GM23338 (cell line): ENCODE data around the gene C8G. TPM values are rescaled to one million over a fixed set of nuclear protein-coding genes. Genes with fewer than 3 reads are reported as not detected.

ENCODE experiments used
- ATAC-seq: fragments of 200-7000 bp; cut with Tn5 transposase; 3 replicates; pipeline ENCODE4 v1.9.1; 2020
- DNase-seq: peaks from one replicate; pipeline ENCODE4 v3.0.0-alpha.2; 2015; ENCODE audit warnings: low spot score
- H2AFZ ChIP-seq: fragments of 200-600 bp; sonication (generic); 2 replicates; pipeline ENCODE4 v1.8.0; 2016; ENCODE audit warnings: antibody characterized with exemption, mild to moderate bottlenecking, moderate library complexity
- H3F3A ChIP-seq: fragments of 200-600 bp; sonication (generic); replicated peaks from 2 replicates; pipeline ENCODE4 v1.8.0; 2017; ENCODE audit warnings: antibody characterized with exemption, mixed run types, low read depth
- H3K27ac ChIP-seq: fragments of 200-600 bp; sonication (generic); 2 replicates; pipeline ENCODE4 v1.6.1; 2016; ENCODE audit warnings: low read depth
- H3K27me3 ChIP-seq: fragments of 200-600 bp; sonication (generic); 2 replicates; pipeline ENCODE4 v1.8.0; 2016; ENCODE audit warnings: mild to moderate bottlenecking, mixed run types, moderate library complexity; ENCODE audit not compliant: insufficient read depth
- H3K36me3 ChIP-seq: fragments of 200-600 bp; sonication (generic); 2 replicates; pipeline ENCODE4 v1.8.0; 2016; ENCODE audit warnings: mild to moderate bottlenecking; ENCODE audit not compliant: insufficient read depth
- H3K4me1 ChIP-seq: fragments of 200-600 bp; sonication (generic); 2 replicates; pipeline ENCODE4 v1.8.0; 2016; ENCODE audit warnings: mild to moderate bottlenecking, moderate library complexity; ENCODE audit not compliant: insufficient read depth
- H3K4me2 ChIP-seq: fragments of 200-600 bp; sonication (generic); 2 replicates; pipeline ENCODE4 v1.7.1; 2017; ENCODE audit warnings: mixed run types
- H3K4me3 ChIP-seq: fragments of 200-600 bp; sonication (generic); 2 replicates; pipeline ENCODE4 v1.6.1; 2016; ENCODE audit warnings: mixed run types
- H3K79me2 ChIP-seq: fragments of 200-600 bp; sonication (generic); replicated peaks from 2 replicates; pipeline ENCODE4 v1.8.0; 2017; ENCODE audit warnings: mild to moderate bottlenecking; ENCODE audit not compliant: insufficient read depth
- H3K9me2 ChIP-seq: fragments of 200-600 bp; sonication (generic); 2 replicates; pipeline ENCODE4 v1.8.0; 2017; ENCODE audit not compliant: insufficient read depth
- H4K20me1 ChIP-seq: fragments of 200-600 bp; sonication (generic); replicated peaks from 2 replicates; pipeline ENCODE4 v1.8.0; 2017; ENCODE audit warnings: mild to moderate bottlenecking; ENCODE audit not compliant: insufficient read depth
- H3K27ac Mint-ChIP-seq: 2 replicates; pipeline ENCODE4 v1.8.0; 2020; ENCODE audit warnings: inconsistent platforms, mild to moderate bottlenecking, moderate library complexity, mixed read lengths
- H3K27me3 Mint-ChIP-seq: 3 replicates; pipeline ENCODE4 v1.8.0; 2022; ENCODE audit warnings: low read depth, mild to moderate bottlenecking, moderate library complexity, mixed read lengths, inconsistent platforms; ENCODE audit not compliant: insufficient read depth, poor library complexity
- H3K36me3 Mint-ChIP-seq: 3 replicates; pipeline ENCODE4 v1.8.0; 2021; ENCODE audit warnings: low read depth, mild to moderate bottlenecking, inconsistent platforms, moderate library complexity, mixed read lengths
- H3K4me1 Mint-ChIP-seq: 3 replicates; pipeline ENCODE4 v1.8.0; 2020; ENCODE audit warnings: mild to moderate bottlenecking, inconsistent platforms, mixed read lengths
- H3K4me3 Mint-ChIP-seq: 3 replicates; pipeline ENCODE4 v1.8.0; 2021; ENCODE audit warnings: moderate library complexity, mild to moderate bottlenecking, inconsistent platforms, mixed read lengths
- H3K9me3 Mint-ChIP-seq: 3 replicates; pipeline ENCODE4 v1.8.0; 2020; ENCODE audit warnings: moderate library complexity, mild to moderate bottlenecking, inconsistent platforms, mixed read lengths
- CREB1 ChIP-seq: fragments of 250-450 bp; sonication (Bioruptor Pico); IDR thresholded peaks from 2 replicates; pipeline ENCODE4 v1.5.0; 2020; ENCODE audit warnings: low read depth, mild to moderate bottlenecking, moderate library complexity
- ETS1 ChIP-seq: IDR thresholded peaks from 2 replicates; pipeline ENCODE4 v1.6.1; 2016; ENCODE audit warnings: antibody characterized with exemption
- EZH2 ChIP-seq: fragments of 200-600 bp; sonication (generic); IDR thresholded peaks from one replicate; pipeline ENCODE4 v1.8.0; 2017; ENCODE audit warnings: antibody characterized with exemption, mild to moderate bottlenecking, low read depth; ENCODE audit not compliant: unreplicated experiment
- JUNB ChIP-seq: IDR thresholded peaks from one replicate; pipeline ENCODE4 v1.6.1; 2016; ENCODE audit warnings: antibody characterized with exemption; ENCODE audit not compliant: unreplicated experiment
- NANOG ChIP-seq: IDR thresholded peaks from 2 replicates; pipeline ENCODE4 v1.6.1; 2016; ENCODE audit warnings: antibody characterized with exemption, borderline replicate concordance
- ZNF114 ChIP-seq: fragments of 250-450 bp; sonication (Bioruptor Pico); IDR thresholded peaks from 2 replicates; pipeline ENCODE4 v1.5.0; 2020; ENCODE audit warnings: mild to moderate bottlenecking, moderate library complexity
- ZNF462 ChIP-seq: fragments of 250-450 bp; sonication (Bioruptor Pico); IDR thresholded peaks from 2 replicates; pipeline ENCODE4 v1.5.0; 2020; ENCODE audit warnings: mild to moderate bottlenecking, moderate library complexity
- polyA plus RNA-seq: library from polyadenylated mRNA; unstranded; fragments of >200 nt; fragmentation: Nextera tagmentation; extraction: Ambion mirVana; gene quantifications from 2 replicates; pipeline ENCODE4 v1.2.1, GENCODE V29; 2016
- total RNA-seq: library from RNA; depleted of rRNA; stranded (reverse); fragments of >200 nt; shearing (Covaris generic); gene quantifications from 2 replicates; pipeline ENCODE4 v1.2.3, GENCODE V29; 2014

Gene C8G
- total and polyA plus RNA-seq, 2 experiments from 2014 or later, result not detected

- no peaks in the 10 kb centered on the region for H3F3A ChIP-seq
- no peak overlapping the region for H3K4me3 ChIP-seq
- H3K9me3 Mint-ChIP-seq, result peaks cover 10% of the 10 kb centered on the region
- no peak overlapping the region for H3K4me3 Mint-ChIP-seq
- H3K36me3 Mint-ChIP-seq, result no peaks in the 10 kb centered on the region; the same call in 2 of the 3 replicates
- no peaks in the 10 kb centered on the region for H3K79me2 ChIP-seq
- TF ChIP-seq NANOG, result no peak
- TF ChIP-seq JUNB, result no peak
- no peak for TF ChIP-seq CREB1 (CRISPR knock-in tag)
- TF ChIP-seq ETS1, result no peak
- no peak for TF ChIP-seq ZNF462 (CRISPR knock-in tag)
- TF ChIP-seq EZH2, result no peak
- TF ChIP-seq ZNF114 (CRISPR knock-in tag), result no peak
- no peaks in the 10 kb centered on the region; the same call in 2 of the 3 replicates for H3K4me1 Mint-ChIP-seq
- H2AFZ ChIP-seq, result no peak overlapping the region
- peaks cover 56% of the 10 kb centered on the region for H3K27me3 ChIP-seq
- ATAC-seq, result no peak
- H3K27ac ChIP-seq, result no peak overlapping the region
- no peak overlapping the region for H3K4me2 ChIP-seq
- no peaks in the 10 kb centered on the region for H3K9me2 ChIP-seq
- H3K4me1 ChIP-seq, result peaks cover 3% of the 10 kb centered on the region; the same call in 1 of the 2 replicates
- DNase-seq, result no peak
- no peak overlapping the region for H3K27ac Mint-ChIP-seq
- H3K27me3 Mint-ChIP-seq, result peaks cover 39% of the 10 kb centered on the region
- H3K36me3 ChIP-seq, result no peaks in the 10 kb centered on the region
- no peaks in the 10 kb centered on the region for H4K20me1 ChIP-seq
These were observed 43.8 kb downstream of the C8G start for GRCh38 chr9:136988872-136989271.
